Neural cell (in vitro differentiated cells): Measurements from ENCODE around the gene LMOD1.

Source experiments
- CTCF ChIP-seq: fragments of 450-650 bp; IDR thresholded peaks from 2 replicates; pipeline ENCODE4 v1.5.1; 2014; ENCODE audit warnings: antibody characterized with exemption, mild to moderate bottlenecking, moderate library complexity; ENCODE audit not compliant: poor library complexity, severe bottlenecking
- EP300 ChIP-seq: fragments of 450-650 bp; conservative IDR thresholded peaks from 2 replicates; pipeline ENCODE4 v1.6.1; 2014; ENCODE audit warnings: antibody characterized with exemption, mild to moderate bottlenecking, moderate library complexity; ENCODE audit not compliant: poor library complexity, severe bottlenecking
- EZH2 ChIP-seq: fragments of 200-600, 300-800 bp; shearing (Covaris generic), sonication (generic); IDR thresholded peaks from 2 replicates; pipeline ENCODE4 v1.6.1; 2014; ENCODE audit warnings: antibody characterized with exemption, low read length, borderline replicate concordance, mild to moderate bottlenecking; ENCODE audit not compliant: insufficient read depth, poor library complexity, severe bottlenecking
- POLR2AphosphoS5 ChIP-seq: IDR thresholded peaks from 2 replicates; pipeline ENCODE4 v1.6.1; 2012
- RAD21 ChIP-seq: fragments of 450-650 bp; conservative IDR thresholded peaks from 2 replicates; pipeline ENCODE4 v1.6.1; 2014; ENCODE audit warnings: antibody characterized with exemption, mild to moderate bottlenecking, moderate library complexity
- REST ChIP-seq: IDR thresholded peaks from 2 replicates; pipeline ENCODE4 v1.6.1; 2012; ENCODE audit warnings: borderline replicate concordance
- SMC3 ChIP-seq: fragments of 450-650 bp; conservative IDR thresholded peaks from 2 replicates; pipeline ENCODE4 v1.6.1; 2014; ENCODE audit warnings: antibody characterized with exemption, mild to moderate bottlenecking, moderate library complexity; ENCODE audit not compliant: poor library complexity

- TF ChIP-seq RAD21 (no peak), CTCF (no peak), SMC3 (no peak), EP300 (no peak), REST (no peak), EZH2 (no peak), POLR2AphosphoS5 (no peak)
Measured at GRCh38 chr1:201955729-201956143, 9.4 kb upstream of the LMOD1 start.
